ENCODE results near the gene ANKRD12. TPM values are rescaled to one million over a fixed set of nuclear protein-coding genes. Genes with fewer than 3 reads are reported as not detected.

Gene ANKRD12
- total RNA-seq, 1 donor from 2014 or later = 53.5 TPM

DNA sequence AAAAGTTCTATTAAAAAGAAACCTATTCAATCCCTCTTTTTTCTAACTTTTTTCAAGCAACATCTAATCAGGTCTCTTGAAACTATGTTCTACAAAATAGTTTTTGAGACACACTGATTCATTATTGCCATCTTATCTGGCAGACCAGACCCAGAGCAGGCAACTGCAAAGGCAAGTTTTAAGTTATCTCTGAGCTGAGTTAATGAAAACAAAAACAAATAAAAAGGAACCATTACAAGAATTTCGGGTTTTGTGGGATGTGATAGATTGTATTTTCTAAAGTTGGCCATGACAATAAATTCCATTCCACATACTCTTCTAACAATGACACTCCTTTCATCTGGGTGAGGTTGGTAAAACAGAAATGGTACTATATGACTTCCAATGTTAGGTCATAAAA lies 182.8 kb downstream of the ANKRD12 start:
- Histone ChIP-seq H3K27me3 (no peaks in the 10 kb centered on the region), H3K4me3 (no peak overlapping the region), H3K36me3 (no peaks in the 10 kb centered on the region), H3K27ac (no peak overlapping the region), H3K9me3 (no peaks in the 10 kb centered on the region), H3K4me1 (no peaks in the 10 kb centered on the region)
- intact Hi-C loops (cut with DNase I) = no loop called here
- DNase-seq (ENCODE audit: extremely low spot score in 2 of 2) = no peak
- TF ChIP-seq, protein P1, sequence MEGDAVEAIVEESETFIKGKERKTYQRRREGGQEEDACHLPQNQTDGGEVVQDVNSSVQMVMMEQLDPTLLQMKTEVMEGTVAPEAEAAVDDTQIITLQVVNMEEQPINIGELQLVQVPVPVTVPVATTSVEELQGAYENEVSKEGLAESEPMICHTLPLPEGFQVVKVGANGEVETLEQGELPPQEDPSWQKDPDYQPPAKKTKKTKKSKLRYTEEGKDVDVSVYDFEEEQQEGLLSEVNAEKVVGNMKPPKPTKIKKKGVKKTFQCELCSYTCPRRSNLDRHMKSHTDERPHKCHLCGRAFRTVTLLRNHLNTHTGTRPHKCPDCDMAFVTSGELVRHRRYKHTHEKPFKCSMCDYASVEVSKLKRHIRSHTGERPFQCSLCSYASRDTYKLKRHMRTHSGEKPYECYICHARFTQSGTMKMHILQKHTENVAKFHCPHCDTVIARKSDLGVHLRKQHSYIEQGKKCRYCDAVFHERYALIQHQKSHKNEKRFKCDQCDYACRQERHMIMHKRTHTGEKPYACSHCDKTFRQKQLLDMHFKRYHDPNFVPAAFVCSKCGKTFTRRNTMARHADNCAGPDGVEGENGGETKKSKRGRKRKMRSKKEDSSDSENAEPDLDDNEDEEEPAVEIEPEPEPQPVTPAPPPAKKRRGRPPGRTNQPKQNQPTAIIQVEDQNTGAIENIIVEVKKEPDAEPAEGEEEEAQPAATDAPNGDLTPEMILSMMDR (IDR thresholded peaks at IDR 0.05) = no peak
- TF ChIP-seq POLR2A (IDR thresholded peaks at IDR 0.05) (no peak), POLR2AphosphoS5 (IDR thresholded peaks at IDR 0.05; ENCODE audit: insufficient read depth in 1 of 2, low read depth in 1 of 2) (no peak)

DNA sequence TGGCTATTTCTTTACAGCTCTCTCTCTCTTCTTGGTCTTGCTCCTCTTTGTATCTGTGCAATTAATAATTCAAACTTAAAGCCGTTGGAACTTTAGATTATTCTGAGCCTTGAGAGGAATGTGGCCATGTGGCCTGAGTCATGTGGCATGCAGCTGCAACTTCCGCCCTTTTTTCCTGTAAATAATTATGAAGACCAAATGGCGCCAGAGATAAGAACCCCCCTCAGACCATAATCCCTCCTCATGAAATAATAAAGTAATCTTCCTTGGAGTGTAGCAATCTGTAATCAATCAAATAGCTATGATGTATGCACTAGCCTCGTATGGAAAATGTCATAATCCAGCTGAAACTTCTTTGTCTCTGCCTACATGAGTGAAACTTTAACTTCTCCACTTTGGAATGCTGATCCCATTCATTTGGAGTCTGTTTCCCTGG lies 184.5 kb downstream of the ANKRD12 start:
- no peaks in the 10 kb centered on the region for H3K36me3 ChIP-seq
- no peak for DNase-seq (ENCODE audit: extremely low spot score in 2 of 2)
- no peaks in the 10 kb centered on the region for H3K9me3 ChIP-seq
- H3K27me3 ChIP-seq = no peaks in the 10 kb centered on the region
- intact Hi-C loops (cut with DNase I) = no loop called here
- no peak overlapping the region for H3K4me3 ChIP-seq
- TF ChIP-seq POLR2AphosphoS5 (IDR thresholded peaks at IDR 0.05; ENCODE audit: insufficient read depth in 1 of 2, low read depth in 1 of 2) = no peak
- no peaks in the 10 kb centered on the region for H3K4me1 ChIP-seq
- H3K27ac ChIP-seq = no peak overlapping the region

DNA sequence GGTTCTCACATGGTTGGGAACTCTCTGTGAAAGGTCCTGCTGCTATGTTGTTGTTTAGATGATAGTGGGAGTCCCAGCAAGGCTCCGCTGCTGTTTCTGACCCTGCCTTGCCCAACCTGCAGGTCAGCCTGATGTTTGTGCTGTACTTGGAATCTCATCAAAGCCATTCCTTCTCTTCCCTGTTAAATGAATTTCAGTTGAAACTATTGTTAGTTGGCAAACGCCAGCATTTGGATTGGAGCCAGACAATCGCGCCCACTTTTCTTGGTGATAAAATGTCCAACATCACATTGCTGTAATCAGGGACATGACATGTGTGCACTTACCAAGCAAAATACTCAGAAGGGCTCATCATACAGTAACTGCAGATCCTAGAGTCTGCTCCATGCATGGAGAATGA lies 185.2 kb downstream of the ANKRD12 start:
- Histone ChIP-seq H3K36me3 (no peaks in the 10 kb centered on the region), H3K27me3 (no peaks in the 10 kb centered on the region), H3K9me3 (no peaks in the 10 kb centered on the region), H3K4me1 (no peaks in the 10 kb centered on the region), H3K4me3 (no peak overlapping the region), H3K27ac (no peak overlapping the region)
- no peak for DNase-seq (ENCODE audit: extremely low spot score in 2 of 2)
- intact Hi-C loops (cut with DNase I) = no loop called here
- no peak for TF ChIP-seq POLR2AphosphoS5 (IDR thresholded peaks at IDR 0.05; ENCODE audit: insufficient read depth in 1 of 2, low read depth in 1 of 2)
- TF ChIP-seq POLR2A (IDR thresholded peaks at IDR 0.05) = no peak
- TF ChIP-seq, protein P1 (IDR thresholded peaks at IDR 0.05) = no peak

DNA sequence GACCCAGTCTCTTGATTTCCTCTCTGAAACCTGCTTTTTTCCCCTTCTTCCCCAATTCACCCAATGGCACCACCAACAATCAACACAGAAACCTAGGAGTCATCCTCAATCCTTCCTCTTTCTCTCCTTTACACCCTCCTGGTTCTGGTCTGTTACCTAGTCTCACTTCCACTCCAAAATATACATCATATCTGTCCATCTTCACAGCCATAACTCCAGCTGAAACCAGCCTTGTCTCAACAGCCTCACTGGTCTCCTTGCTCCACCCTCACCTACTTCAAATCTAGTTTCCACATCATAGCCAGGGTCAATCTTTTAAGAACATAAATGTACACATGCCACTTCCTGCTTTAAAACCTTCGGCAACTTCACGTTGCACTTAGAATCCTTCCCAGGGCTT lies 186.2 kb downstream of the ANKRD12 start:
- H3K4me3 ChIP-seq = no peak overlapping the region
- no peak overlapping the region for H3K27ac ChIP-seq
- H3K27me3 ChIP-seq = no peaks in the 10 kb centered on the region
- TF ChIP-seq POLR2A (IDR thresholded peaks at IDR 0.05) = no peak
- TF ChIP-seq POLR2AphosphoS5 (IDR thresholded peaks at IDR 0.05; ENCODE audit: insufficient read depth in 1 of 2, low read depth in 1 of 2) = no peak
- TF ChIP-seq, protein P1 (IDR thresholded peaks at IDR 0.05) = no peak
- intact Hi-C loops (cut with DNase I) = no loop called here
- no peaks in the 10 kb centered on the region for H3K36me3 ChIP-seq
- DNase-seq (ENCODE audit: extremely low spot score in 2 of 2) = no peak
- H3K4me1 ChIP-seq = no peaks in the 10 kb centered on the region
- H3K9me3 ChIP-seq = no peaks in the 10 kb centered on the region

DNA sequence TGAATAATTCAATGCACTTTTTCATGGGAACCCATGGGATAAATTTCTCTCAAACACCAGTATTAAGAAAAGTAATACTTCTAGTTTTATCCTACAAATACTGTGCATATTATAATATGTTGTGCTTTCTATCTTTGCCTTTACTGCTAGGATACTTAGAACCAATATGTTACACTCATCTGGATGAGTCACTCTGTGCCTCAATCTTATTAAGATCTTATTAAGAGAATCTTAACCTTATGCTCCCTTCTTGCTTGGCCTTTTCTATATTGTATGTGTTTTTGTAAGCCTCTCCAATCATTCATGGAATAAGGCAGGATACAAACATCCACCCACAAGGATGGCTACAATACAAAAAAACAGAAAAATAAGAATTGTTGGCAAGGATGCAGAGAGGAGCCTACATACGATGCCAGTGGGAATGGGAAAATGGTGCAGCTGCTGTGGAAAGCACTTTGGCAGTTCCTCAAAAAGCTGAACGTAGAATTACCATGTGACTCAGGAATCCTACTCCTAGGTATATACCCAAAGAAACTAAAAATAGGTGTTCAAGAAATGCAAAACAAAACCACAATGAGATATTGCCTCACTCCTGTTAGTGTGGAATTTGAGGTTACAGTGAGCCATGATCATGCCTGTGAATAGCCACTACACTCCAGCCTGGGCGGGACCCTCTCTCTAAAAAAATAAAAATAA lies 187.3 kb downstream of the ANKRD12 start:
- no peaks in the 10 kb centered on the region for H3K4me1 ChIP-seq
- no peak overlapping the region for H3K4me3 ChIP-seq
- no peak for DNase-seq (ENCODE audit: extremely low spot score in 2 of 2)
- H3K9me3 ChIP-seq = no peaks in the 10 kb centered on the region
- no peak overlapping the region for H3K27ac ChIP-seq
- no peaks in the 10 kb centered on the region for H3K36me3 ChIP-seq
- no peaks in the 10 kb centered on the region for H3K27me3 ChIP-seq
- TF ChIP-seq, protein P1 (IDR thresholded peaks at IDR 0.05) = no peak
- TF ChIP-seq POLR2AphosphoS5 (IDR thresholded peaks at IDR 0.05; ENCODE audit: insufficient read depth in 1 of 2, low read depth in 1 of 2) = no peak
- intact Hi-C loops (cut with DNase I) = no loop called here
